Activated gamma-delta T cell treated with anti-CD3 and anti-CD28 coated beads, Interleukin-2, amount 50 U/mL, for 16 hours (primary cell): ENCODE measurements around the gene EML4.
"Not testable (repeated sequence)": the region's sequence is repeated elsewhere in the genome, so short reads cannot be mapped to it uniquely, and the experiment has no call there.

ENCODE experiments used
- DNase-seq: peaks from one replicate; pipeline ENCODE4 v3.0.0-alpha.2; 2020; ENCODE audit warnings: low read depth

Gene EML4, protein sequence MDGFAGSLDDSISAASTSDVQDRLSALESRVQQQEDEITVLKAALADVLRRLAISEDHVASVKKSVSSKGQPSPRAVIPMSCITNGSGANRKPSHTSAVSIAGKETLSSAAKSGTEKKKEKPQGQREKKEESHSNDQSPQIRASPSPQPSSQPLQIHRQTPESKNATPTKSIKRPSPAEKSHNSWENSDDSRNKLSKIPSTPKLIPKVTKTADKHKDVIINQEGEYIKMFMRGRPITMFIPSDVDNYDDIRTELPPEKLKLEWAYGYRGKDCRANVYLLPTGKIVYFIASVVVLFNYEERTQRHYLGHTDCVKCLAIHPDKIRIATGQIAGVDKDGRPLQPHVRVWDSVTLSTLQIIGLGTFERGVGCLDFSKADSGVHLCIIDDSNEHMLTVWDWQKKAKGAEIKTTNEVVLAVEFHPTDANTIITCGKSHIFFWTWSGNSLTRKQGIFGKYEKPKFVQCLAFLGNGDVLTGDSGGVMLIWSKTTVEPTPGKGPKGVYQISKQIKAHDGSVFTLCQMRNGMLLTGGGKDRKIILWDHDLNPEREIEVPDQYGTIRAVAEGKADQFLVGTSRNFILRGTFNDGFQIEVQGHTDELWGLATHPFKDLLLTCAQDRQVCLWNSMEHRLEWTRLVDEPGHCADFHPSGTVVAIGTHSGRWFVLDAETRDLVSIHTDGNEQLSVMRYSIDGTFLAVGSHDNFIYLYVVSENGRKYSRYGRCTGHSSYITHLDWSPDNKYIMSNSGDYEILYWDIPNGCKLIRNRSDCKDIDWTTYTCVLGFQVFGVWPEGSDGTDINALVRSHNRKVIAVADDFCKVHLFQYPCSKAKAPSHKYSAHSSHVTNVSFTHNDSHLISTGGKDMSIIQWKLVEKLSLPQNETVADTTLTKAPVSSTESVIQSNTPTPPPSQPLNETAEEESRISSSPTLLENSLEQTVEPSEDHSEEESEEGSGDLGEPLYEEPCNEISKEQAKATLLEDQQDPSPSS

DNA sequence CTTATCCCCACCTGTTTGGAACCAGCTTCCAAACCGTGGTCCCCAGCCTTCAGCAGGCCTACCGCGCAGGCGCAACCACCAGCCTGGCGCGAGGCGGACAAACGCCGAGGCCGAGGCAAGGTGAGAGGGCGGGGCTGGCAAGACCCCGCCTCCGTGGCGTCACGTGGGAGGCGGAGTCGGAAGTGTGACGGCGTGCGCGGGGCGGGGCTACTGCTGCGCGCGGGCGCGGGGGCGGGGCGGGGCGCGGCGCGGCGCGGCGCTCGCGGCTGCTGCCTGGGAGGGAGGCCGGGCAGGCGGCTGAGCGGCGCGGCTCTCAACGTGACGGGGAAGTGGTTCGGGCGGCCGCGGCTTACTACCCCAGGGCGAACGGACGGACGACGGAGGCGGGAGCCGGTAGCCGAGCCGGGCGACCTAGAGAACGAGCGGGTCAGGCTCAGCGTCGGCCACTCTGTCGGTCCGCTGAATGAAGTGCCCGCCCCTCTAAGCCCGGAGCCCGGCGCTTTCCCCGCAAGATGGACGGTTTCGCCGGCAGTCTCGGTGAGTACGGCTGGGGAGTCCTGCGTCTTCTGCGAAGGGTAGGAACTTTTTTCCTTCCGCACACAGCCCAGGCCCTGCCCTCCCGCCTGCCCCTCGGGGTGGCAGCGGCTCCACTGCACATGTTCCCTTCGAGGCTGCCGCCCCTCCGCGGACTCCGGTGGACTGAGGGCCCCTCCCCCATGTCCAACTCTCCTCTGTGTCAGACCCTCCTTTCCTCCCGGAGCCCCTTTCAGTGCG, at the start of gene EML4:
EML4 (plus strand) TSS at position 254 of the 774 bp plus-strand sequence; CDS start at position 513, 259 bp downstream.
- peak; percentile 85 for DNase-seq

DNA sequence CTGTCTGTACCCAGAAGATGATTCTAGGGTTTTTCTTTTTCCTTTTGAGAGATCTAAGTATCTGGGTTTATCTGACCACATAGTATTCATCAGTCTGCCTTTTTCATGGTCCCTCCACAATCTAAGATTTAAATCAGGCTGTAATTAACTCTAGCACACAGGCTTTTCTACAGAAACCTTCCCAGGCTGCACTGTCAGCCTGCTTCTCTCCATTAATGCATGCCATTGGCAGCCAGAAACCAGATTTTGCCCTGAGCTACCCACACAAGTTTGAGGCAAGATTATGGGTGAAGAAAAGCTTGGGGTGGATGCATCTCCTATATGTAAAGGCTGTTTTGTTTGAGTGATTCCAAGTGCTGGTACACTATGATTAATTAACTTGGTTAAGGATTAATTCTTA, 45.7 kb upstream of the EML4 start:
- no peak for DNase-seq

DNA sequence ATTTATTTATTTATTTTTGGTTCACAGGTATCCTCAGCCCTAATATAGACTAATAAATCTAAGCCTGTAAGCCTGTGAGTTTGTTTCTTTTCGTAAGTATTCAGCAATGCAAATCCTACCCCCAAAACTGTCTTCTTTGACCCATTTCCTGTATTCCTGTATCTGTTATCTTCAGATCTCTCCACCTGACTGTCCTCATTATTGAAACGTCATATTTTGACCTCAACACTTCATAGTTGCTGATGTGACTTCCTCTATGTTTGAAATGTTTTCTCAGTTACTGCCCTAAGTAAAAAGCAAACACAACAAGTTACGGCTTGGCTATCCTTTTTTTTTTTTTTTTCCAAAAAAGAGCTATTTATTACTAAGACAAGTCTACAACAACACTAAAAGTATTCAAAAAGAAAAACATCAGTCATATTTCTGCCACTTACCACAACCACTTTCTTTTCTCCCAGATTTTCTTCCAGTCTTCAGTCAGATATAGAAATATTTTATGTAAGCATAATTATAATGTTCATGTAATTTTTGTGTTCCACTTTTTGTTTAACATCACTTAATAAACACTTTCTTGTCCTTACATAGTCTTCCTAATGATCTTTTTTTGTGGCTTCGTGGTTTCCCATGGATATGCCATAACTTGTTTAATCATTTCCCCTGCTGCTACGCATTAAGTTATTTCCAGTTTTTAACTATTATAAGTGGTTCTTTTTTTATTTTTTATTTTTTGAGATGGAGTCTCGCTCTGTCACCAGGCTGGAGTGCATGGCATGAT, 45.0 kb upstream of the EML4 start:
- no peak for DNase-seq

DNA sequence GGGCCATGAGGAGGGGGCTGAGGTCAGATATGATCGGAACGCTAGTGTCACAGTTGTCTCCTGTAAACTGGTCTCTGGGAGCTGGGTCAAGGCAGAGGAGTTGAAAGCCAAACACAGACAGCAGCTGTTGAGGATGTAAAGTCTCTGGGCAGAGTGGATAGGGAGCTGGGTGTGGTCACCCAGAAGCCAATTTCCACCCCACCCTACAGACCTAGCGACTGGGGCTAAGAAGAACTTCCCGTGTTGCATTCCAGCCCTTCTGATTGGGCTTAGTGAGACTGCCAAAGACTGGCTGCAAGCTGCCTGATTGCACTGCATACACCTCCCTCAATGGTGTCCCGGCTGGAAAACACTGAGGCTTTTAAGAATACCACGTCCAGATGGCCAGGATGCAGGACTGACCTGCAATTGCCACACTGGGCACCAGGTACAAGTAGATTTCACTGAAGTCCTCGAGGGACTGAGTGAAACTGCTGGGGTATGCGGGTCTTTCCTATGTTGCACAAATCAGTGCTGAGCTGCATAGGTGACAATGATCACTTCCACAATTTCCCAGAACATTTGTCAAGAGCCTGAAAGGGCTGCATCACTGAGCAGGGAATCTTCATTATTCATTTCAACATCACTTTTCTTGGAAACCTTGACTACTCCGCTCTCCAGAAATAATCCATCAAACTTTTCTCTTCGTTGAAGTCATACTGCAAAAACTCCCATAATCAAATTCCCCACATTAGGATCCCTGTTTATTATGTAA, 43.1 kb upstream of the EML4 start:
- DNase-seq = no peak

DNA sequence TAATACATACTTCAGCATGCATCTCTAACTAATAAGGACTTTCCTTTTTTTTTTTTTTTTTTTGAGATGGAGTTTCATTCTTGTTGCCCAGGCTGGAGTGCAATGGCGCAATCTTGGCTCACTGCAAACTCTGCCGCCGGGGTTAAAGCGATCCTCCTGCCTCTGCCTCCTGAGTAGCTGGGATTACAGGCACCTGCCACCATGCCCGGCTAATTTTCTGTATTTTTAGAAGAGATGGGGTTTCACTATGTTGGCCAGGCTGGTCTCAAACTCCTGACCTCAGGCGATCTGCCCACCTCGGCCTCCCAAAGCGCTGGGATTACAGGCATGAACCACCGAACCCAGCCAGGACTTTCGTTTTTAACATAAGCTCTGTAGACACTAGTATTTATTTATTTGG, 42.3 kb upstream of the EML4 start:
- DNase-seq = not testable (repeated sequence)

DNA sequence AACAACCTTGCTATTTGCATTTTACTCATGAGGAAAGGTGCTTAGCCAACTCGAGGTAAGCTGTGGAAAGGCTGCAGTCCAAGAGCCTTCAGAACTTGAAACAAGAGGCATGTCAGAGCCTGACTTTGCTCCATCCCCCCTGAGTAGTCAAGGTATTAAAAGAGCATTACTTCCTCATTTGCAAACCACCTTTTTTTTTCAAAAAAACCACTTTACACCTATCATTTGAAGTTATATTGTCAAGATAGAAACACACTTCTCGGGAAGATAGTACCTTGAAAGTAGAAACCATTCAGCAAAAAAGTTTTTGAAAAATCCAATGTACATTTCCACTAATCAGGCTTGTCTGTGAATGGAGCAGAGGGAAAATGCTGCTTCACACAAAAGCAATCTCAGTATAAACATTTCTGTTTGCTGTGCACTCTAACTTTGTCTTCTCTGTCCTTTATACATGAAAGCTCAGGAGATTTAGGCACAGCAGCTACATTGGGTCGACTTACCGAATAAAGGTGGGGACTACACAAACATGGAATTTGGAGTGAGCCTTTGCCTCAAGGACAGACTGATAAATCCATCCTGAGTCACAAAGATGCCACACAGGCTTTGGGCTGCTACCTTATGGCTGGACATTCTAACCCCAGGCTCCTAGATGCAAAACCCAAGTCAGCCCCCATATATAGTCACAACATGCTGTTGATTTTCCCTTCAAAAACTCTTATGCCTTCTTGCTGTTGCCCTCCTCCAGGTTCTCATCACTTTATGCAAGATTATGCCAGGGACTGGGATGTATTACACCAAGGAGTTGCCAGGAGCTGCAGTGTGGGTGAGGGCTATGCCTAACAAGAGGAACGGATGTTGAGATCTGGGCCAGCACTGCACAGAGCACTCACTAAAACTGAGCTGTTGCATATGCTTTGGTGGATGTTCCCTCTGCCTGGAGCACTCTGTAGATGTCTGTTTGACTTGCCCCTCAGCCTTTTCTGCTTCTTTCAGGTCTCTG, 41.4 kb upstream of the EML4 start:
- DNase-seq = no peak

DNA sequence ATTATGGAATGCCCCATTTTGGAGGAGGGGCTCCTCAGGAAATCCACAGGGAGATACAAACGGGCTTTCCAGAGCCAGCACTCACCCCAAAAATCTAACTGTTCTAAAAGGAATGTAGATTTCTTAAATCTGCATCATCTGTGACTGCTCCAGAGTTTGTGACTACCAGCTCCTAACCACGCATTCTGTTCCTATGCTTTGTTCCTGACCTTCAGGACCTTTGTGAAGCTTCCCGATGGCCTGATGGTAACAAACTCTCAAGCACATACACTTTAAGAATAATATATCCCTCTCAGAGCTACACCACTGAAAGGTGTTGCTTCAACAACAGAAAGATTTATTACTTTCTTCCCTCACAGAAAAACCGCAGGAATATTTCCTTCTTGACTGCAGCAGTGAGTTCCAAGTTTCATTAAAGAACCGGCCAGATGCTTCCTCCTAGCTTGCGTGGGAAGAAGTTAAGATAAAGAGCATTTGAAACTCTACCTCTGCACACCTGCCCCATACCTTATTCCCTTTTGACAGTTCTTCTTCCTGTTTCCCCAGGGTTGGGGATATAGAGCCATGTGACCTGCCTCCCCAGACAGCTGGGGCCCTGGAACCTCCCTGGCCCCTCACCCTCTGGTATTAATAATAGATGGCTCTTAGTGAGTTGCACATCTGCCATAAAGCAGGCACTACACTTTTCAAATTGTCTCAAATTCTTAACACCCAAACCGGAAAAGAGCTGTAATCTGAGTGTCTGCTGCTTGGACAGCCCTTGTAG, 40.2 kb upstream of the EML4 start:
- DNase-seq = no peak

DNA sequence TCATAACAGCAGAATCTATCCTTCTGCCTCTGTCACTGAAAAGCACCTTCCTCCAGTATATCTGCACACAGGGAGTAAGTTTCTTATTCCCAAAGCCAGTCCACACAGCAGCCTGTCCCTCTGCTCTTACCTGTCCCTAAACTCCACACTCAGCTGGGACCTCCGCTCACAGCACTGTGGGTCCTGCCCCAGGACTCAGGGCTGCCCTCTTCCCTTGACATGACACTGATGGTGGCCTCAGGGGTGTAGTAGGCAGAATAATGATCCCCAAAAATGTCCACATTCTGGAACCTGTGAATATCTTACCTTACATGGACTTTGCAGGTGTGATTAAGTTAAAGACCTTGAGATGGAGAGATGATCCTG, 39.7 kb upstream of the EML4 start:
- no peak for DNase-seq

DNA sequence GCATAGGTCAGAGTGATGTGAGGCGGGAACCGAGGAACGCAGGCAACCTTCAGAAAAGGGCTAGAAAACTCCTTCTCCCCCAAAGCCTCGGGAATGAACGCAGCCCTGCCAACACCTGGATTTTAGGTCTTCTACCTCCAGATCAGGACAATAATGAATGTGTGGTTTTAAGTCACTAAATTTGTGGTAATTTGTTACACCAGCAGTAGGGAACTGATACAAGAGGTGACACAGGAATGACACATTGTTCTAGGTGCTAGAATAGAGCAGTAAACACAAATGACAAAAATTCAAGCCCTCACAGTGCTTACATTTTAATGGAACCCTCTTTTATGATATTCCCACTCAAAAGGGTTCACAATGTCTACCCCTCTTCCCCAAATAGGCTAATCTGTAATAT, 39.2 kb upstream of the EML4 start:
- DNase-seq = no peak

DNA sequence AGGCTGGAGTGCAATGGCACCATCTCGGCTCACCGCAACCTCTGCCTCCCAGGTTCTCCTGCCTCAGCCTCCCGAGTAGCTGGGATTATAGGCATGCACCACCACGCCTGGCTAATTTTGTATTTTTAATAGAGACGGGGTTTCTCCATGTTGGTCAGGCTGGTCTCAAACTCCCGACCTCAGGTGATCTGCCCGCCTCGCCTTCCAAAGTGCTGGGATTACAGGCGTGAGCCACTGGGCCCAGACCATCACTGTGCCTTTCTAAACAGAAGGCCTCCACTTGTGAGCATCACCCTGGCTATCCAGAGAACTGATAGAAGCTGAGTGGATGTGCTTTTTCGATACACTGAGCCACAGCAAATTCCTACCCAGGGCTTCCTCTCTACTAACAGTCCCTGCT, 38.3 kb upstream of the EML4 start:
- not testable (repeated sequence) for DNase-seq

DNA sequence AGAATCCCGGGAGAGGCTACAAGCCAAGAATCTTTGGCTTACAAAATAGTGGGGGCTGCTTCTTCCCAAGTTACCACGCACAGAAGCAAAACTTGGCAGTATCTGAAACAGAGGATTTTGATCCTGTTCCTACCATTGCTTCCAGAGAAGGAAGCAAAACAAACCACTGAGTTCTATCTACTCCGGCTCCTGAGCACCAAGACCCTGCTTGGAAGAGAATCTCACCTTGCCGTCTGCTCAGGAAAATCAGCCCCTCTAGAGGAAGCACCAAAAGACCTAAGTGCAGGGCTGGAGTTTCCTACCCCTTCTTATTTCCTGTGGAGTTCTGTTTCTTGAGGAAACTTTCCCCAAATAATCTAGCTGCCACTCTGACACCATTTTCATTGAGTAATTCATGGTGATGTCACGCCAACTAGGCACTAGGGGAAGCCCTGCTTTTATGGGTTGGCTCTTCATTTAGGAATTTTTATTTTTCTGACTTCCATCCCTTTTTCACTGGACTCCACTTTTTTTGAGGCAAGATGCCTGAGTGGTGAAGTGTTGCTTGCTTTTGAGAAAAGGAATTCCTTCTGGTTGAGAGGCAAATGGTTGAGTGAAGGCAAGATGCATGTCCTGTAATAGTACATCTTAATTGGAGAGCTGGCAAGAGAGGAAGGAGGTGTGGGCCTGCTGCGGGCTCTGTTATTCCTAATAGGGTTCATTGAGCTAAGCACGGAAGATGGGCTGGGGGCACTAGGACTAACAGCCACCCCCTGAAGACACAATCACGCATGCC, 36.8 kb upstream of the EML4 start:
- no peak for DNase-seq

DNA sequence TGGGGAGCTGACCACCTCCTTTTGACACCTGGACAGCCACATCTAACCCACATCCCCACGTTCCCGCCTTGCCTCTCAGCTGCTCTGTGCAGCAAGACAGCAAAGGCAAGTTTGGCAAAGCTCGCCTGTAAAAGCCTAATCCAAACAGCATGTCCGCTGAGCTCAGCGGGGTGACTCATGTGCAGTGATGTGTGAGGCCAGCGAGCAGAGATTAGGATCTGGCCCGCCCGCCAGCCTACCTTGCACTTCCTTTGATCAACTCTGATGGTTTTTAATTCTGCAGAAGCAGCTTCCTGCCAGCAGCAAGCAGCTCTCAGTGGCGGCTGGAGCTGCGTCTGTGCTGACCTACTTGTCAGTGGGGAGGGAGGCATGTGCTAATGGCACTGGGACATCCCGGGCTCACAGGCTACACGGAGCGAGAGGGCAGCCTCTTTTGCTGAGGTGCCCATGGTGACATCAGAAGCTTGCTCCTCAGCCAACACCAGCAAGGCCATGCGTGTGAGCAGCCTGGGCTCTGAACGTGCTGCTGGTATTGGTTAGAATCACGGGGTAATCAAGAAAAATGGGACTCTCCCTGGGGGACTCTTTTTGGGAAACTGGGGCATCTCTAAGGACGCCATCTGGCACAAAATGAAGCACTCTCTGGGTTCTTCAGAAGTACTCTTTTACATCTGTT, 36.0 kb upstream of the EML4 start:
- peak; percentile 83 for DNase-seq

DNA sequence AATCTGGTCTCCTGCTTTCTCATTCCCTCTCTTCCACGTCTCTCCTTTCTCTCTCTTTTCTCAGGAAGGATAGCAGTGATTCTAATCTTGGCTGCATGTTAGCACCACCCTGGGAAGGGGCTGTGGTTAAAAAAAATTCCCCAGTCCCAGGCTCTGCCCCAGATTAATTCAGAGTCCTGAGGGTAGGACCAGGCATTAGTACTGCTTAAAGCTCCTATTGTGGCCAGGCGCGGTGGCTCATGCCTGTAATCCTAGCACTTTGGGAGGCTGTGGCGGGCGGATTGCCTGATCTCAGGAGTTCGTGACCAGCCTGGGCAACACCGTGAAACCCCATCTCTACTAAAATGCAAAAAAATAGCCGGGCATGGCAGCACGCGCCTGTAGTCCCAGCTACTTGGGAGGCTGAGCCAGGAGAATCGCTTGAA, 35.4 kb upstream of the EML4 start:
- no peak for DNase-seq

DNA sequence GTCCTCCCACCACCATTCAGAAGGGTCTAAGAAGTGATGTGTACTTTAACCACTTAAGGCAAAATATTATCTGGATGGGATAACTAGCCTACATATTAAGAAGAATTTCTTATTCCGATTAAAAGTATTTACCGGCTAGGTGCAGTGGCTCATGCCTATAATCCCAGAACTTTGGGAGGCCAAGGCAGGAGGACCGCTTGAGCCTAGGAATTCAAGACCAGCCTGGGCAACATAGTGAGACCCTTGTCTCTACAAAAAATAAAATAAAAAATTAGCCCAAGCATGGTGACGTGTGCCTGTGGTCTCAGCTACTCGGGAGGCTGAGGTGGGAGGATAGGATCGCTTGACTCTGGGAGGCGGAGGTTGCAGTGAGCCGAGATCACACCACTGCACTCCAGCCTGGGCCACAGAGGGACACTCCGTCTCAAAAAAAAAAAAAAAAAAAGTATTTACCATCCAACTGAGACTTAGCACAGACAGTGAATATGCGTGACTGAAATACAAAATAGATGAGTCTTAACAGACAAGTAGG, 34.7 kb upstream of the EML4 start:
- DNase-seq = not testable (repeated sequence)

DNA sequence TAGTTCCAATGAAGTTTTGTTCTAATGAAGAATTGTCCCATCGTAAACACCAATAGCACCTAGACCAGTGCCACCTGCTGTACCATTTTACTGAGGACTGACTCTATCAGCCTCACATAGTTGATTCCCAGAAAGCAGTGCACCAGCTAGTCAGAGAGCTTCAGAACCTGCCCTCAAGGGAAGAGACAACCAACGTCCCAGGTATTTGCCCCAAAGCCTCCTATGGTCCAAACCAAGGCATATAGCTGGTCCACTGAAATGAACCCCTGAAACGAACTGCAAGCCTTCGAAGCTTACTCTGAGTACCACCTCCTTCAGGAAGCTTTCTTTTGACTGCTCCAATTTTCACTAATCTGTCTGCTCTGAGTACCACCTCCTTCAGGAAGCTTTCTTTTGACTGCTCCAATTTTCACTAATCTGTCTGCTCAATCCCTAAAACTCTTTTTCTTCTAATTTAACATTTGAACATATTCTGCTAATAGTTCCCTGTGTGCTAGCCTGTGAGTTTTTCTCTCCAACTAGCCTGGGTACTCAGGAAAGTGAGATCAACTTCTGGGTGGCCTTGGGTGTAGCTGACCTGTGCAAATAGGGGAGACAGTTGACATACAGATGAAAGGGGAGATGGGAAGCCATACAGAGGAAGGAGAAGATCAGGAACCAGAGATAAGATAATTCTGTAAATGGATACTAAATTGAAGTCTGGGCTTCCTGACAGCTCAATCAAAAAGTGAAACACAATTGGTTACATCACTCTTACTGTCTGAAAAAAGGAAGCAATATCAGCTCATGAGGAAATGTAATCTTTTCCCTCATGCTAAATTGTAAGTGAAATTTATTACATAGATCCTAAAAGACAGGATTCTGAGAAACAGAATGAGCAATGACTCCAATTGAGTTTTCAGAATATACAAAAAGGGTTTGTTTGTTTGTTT, 33.5 kb upstream of the EML4 start:
- no peak for DNase-seq

DNA sequence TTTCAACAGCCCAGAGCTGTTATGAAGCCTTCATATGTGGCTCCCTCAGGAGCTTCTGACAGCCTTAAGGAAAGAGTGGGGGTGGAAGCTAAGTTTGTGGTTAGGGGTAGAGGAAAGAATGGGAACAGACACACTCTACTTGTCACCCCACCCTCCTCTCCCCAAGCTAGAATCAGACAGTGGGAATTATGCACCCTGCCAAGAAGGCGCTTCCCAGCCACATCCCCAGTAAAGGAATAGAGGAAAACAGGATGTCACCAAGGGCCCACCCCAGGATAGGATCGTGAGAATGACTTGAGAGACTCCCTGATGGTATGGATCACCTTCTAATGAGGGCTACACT, 32.4 kb upstream of the EML4 start:
- no peak for DNase-seq
